CD4-positive, alpha-beta T cell treated with Interleukin-1 beta for 1 hour (primary cell): ENCODE data around the gene SHE.

Source experiments
- DNase-seq, 2 donors: peaks; one replicate each; pipeline ENCODE4 v3.0.0-alpha.2; 2020 to 2022

The SHE gene

DNA sequence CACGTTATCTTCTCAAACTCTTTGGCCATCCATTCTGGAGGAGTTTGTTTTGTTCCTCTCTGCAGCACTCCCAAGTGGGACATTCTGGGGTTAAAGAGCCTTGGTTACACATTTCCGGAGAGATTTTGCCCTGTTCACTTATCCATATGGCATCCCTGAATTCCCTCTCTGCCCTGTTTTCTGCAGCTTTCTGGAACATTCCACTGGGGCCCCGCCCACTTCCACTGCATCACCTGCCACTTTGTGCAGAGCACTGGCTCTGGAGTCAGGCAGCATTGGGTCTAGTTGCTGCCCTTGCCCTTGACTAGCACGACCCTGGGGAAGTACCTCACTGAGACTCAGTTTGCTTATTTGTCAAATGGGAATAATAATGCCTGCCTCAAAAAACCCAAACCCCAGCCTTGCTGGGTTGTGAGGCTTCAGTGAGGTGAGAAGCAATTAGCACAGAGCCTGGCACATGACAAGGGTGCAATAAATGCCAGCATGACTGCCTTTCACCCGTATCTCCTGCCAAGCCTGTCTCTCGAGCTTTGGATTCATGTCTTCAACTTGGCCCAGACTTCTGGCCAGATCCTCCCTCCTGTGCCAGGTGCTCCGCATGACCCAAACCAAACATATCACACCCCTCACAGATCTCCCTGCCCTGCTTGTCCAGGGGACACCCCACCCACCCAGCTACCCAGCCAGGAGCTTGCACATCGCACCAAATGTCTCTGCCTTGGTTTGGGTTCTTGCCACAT, 58.8 kb downstream of the SHE start:
- no peak for DNase-seq

GRCh38 chr1:154442006-154442740, 60.0 kb downstream of the SHE start:
- no peak for DNase-seq

GRCh38 chr1:154441241-154441888, 60.8 kb downstream of the SHE start:
- no peak for DNase-seq

DNA sequence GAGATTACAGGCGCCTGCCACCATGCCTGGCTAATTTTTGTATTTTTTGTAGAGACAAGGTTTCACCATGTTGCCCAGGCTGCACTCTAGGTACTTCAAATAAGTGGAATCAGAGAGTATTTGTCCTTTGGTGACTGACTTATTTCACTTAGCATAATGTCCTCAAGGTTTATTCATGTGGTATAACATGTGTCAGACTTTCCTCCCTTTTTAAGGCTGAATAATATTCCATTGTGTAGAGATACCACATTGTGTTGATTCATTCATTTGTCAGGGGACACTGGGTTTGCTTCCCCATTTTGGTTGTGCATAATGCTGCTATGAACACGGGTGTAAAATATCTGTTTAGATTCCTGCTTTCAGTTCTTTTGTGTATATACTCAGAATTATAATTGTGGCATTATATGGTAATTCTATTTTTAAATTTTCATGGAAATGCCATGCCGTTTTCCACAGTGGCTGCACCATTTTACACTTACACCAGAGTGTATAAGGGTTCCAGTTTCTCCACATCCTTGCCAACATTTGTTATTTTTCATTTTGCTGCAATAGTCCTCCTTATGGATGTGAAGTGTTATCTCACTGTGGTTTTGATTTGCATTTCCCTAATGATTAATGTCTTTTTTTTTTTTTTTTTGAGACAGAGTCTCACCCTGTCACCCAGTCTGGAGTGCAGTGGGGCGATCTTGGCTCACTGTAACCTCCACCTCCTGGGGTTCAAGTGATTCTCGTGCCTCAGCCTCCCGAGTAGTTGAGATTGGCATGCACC, 62.0 kb downstream of the SHE start:
- no peak for DNase-seq

DNA sequence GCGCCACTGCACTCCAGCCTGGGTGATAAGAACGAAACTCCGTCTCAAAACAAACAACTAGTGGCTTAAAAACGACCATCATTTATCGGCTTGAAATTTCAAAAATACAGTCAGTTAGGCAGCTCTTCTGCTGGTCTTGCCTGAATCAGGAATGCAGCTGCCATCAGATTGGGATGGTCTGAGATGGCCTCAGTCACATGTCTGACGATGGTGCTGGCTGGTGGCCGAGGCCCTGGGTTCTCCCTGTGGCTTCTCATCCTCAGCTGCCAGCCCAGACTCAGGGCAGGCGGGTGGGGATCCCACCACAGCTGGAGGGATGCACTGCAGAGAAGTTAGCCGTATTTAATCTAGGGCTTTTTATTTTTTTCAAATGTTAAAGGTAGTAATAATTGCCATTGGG, 65.8 kb downstream of the SHE start:
- DNase-seq, result no peak

GRCh38 chr1:154435599-154436200, 66.5 kb downstream of the SHE start:
- DNase-seq, result no peak

GRCh38 chr1:154434346-154435085, 67.7 kb downstream of the SHE start:
- DNase-seq, result no peak

DNA sequence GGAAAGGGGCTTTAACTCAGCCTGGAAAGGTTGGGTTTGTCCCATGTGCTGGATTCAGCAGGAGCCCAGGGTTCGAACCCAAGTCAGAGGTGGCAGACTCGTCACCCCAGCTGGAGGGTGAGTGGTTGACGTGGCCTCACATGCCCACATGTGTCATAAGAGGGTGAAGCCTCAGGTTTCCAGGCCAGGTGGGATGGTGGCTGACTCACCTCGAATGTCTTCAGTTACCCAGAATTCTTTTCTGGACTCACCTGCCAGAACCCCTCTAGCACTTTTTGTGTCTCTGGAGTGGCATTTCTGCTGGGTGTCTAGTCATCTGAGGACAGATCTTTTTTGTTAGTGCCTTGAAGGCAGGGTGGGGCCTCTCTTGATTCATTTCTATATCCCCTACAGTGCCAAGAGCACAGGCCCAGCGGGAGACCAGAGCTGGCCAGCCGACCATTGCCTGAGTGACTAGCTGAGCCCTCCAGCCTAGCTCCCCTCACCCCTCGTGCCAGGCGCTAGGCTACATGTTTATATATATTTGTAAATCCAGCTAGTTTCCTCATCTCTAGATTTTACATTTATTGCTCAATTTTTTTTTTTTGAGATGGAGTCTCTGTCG, 68.9 kb downstream of the SHE start:
- DNase-seq, result no peak

DNA sequence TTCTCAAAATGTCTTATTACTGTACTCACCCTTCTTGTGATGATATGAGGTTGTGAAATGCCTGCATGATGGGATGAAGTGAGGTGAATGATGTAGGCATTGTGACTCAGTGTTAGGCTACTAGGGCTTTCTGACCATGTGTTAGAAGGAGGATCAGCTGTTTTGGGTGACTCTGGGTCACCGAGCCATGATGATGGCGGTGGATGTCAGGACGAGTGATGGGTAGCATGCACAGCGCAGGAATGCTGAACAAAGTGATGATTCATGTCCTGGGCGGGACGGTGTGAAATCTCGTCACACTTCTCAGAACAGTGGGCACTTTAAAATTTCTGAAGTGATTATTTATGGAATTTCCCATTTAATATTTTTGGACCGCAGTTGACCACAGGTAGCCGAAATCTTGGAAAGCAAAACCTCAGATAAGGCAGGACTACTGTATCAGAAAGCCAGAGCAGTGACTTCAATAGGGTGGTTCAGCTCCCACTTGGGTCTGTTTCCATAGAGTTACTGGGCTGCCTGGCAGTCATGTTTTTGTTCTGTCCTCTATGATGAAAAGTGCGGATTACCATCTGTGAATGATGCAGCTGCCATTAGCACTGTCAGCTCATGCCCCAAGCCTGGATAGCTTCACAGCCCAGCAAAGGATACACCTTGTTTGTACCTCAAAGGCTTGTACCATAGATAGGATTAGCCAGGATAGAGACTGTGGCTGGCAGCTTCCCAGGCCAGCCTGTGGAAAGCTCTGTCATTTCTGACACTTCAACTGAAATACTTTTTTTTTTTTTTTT, 70.4 kb downstream of the SHE start:
- DNase-seq, result peak; percentile 31 to 80

DNA sequence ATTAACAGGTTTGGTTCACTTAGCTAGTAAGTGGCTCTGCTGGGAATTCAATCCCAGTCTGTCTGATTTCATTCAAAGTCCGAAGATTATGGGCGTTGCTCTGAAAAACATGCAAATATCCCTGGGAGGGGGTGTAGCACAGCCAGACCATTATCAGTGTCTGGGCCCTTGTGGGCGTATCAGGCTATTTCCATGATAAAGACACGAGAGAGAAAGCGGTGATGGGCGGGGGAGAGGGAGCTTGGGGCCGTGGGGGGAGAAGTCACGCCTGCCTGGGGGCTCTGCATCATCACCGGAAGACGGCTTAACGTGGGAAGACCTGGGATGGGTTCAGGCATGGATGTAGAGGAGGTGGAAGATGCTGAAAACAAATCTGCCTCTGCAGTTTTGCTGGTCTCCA, 71.3 kb downstream of the SHE start:
- no peak for DNase-seq

- DNase-seq, result no peak
These were observed 72.2 kb downstream of the SHE start for GRCh38 chr1:154429841-154430611.
